GM21723 (cell line): ENCODE measurements around the gene NTRK1.

Experiments
- ATAC-seq: cut with Tn5 transposase; IDR thresholded peaks from one replicate; pipeline ENCODE4 v1.9.1; 2021; ENCODE audit warnings: mild to moderate bottlenecking, moderate library complexity; ENCODE audit not compliant: unreplicated experiment

The NTRK1 gene

DNA sequence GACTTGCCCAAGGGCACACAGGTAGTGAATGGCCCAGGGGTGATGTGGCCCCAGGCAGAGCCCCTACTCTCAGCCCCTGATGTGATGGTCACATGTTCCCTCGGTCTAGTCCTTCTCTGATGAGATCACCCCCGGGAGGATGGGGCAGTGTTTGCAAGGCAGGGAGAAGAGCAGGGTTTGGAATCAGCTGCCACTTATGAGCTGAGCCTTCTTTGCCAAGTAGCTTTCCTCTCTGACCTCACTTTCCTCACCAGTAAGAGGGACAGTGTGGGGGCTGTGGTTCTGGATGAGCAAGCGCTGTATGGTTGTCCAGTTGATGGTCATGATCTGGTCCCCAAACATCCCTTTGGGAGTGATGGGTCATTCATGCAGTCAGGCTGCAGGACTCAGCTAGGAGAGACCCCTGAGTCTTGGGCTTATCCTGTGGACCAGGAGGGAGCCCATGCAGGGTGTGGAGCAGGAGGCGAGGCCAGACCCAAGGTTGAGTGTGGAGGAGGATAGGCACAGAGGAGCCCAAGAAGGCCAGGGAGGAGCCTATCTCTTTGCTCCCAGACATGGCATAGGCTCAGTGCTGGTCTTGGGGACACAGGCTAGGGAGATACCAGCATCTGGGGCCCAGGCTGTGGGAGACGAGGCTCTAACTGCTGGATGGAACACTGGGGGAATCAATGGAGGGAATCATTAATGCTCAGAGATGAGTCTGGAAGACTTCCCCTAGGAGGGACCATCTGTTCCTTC, 16.9 kb downstream of the NTRK1 start:
- no peak for ATAC-seq

DNA sequence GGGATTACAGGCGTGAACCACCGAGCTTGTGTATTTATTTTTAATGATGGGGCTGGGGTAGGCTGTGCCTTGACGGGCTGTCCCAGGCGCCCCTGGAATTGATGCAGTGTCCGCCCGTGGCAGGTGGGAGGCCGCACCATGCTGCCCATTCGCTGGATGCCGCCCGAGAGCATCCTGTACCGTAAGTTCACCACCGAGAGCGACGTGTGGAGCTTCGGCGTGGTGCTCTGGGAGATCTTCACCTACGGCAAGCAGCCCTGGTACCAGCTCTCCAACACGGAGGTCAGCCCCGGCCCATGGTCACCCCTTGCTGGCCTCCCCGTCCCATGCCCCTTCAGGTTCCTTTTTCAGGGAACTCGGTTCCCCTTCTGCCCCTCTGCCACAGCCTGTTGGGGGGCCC, 19.2 kb downstream of the NTRK1 start:
- no peak for ATAC-seq

DNA sequence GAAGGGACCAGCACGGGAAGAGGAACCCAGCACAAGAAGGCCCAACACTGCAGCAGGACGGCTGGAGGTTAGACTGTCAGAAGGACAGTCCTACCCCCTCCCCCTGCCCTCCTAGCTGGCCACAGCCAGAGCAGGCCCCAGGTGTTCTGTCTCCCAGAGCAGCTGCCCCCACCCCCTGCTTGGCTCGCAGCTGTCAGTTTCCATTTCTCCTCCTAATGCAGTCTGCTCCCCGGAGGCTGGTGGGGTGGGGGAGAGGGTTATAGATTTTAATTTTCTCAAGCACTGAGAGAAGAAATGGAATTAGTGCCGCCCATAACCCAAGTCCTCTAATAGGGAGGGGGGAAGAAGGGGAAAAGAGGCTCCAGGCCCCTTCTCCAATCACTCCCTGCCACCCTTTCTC, 19.8 kb downstream of the NTRK1 start:
- no peak for ATAC-seq

DNA sequence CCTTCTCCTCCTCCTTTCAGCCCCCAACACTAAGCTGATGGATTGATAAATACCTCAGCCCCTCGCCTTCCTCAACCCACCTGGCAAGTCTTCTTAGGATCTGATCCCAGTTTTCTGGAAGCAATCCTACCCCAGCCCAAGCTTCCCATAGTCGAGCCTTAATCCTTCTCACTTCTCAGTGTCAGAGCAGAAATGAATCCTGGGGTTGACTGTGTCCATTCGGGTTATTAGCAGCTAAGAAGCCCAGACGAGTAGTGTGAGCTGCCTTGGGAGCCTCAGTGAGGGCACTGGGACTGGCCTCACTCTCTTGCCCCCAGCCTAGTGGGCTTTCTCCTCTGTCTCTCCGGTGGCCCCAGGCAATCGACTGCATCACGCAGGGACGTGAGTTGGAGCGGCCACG, 20.4 kb downstream of the NTRK1 start:
- ATAC-seq = no peak

DNA sequence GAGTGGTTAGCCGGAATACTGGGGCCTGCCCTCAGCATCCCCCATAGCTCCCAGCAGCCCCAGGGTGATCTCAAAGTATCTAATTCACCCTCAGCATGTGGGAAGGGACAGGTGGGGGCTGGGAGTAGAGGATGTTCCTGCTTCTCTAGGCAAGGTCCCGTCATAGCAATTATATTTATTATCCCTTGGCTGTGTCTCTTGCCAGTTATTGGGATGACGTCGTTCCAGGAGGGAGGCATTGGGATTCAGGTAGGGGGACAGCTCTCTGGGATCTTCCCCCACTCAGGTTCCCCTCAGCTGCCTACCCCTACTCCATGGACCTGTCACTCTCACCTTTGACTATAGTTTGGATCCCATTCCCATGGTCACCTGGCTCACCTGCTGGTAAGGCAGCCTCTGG, 21.0 kb downstream of the NTRK1 start:
- ATAC-seq = no peak

DNA sequence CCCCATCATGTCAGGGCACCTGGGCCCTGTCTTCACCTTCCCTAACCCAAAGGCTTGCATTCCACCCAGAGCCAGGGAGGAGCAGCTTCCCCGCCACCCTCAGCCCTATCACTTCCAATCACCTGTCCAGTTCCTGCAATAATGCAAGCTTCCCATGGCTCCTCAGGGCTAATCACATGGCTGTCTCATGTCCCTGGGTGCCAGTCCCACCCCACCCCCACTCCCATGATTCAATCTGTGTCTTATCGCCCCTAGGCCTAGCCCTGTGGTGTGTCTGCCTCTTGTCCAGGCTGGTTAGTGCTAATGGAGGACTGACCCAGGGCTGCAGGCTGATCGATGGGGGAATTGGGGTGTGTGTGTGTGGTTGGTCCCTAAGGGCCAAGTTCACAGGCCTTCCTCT, 21.9 kb downstream of the NTRK1 start:
- ATAC-seq = no peak

DNA sequence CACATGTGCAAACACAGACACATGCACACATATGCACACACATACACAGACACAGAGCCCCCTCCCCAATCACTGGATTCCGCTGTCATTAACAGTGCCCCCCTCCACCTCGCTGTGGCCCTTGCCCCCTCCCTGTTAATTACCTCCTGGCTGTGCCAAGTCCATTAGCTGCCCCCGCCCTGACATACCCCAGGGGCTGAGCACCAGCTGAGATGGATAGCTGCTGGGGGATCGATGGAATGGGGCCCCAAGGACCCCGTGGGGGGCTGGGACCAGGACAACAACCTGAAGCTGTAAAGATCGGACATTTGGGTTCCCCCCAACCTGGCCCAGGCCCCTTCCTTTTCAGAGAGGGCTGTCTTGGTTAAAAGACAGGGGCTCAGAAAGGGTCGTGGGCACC, 23.3 kb downstream of the NTRK1 start:
- no peak for ATAC-seq

DNA sequence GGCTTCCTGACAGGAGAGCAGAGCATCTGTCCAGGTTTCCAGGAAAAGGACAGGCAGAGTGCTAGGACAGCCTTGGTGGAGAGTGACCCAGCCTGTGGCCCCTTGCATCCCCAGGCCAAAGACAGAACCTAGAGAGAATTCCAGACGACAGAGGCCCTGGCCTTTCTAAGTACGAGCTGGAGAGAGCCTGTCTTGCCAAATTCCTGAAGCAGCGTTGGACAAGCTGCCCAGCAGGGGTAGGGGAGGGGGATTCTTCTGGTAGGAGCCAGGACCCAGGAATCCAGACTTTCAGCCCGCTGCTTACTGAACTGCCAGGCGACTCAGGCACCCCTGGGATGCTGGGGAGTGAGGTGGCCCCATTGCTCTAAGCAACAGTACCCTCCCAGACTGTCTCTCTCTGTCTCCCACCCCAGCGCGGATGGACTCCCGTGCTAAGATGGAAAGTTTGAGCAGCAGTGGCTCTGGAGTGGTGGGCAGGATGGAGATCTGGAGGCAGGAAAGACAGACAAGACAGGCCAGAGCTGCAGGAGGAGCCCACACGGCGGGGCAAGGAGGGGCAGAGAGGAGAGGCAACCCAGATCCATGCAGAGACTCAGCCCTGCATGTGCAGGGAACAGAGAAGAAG, 24.0 kb downstream of the NTRK1 start:
- no peak for ATAC-seq

DNA sequence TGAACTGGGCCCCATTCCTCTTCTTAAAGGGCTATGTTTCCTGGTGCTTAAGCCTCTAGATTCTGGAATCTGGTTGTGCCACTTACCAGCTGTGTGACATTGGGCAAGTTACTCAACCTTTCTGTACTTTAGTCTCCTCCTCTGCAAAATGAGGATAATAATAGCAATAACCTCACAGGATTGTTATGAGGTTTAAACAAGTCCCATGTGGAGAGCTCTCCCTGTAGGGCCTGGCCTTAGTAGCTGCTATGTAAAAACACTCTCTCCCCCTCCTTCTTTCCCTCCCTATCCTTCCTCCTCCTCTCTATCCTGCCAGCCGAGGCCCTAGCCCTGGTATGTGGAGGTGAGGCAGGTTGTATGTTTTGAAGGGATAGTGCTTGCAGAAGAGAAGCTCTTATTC, 24.6 kb downstream of the NTRK1 start:
- ATAC-seq = no peak

DNA sequence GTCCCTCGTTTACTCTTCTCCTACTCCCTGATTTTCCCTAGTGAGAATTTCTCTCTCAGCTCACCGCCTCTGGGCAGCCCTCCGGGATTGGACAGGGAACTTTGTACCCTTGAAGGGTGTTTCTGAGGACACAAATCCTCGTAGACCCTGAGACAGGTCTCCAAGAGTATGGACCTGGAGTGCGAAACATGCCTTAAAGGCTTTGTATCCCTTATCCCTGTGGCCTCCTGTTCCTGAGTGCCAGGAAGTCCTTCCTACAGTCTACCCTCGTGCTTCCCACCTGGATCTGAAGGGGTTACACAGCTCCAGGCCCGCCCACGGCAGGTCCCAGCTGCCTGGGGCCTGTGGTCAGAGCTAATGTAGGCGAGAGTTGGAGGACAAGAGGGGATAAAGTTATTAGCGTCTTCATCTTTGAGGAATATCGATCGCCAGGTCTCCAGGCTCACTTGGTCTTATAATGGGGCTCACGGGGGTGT, 25.3 kb downstream of the NTRK1 start:
- no peak for ATAC-seq

DNA sequence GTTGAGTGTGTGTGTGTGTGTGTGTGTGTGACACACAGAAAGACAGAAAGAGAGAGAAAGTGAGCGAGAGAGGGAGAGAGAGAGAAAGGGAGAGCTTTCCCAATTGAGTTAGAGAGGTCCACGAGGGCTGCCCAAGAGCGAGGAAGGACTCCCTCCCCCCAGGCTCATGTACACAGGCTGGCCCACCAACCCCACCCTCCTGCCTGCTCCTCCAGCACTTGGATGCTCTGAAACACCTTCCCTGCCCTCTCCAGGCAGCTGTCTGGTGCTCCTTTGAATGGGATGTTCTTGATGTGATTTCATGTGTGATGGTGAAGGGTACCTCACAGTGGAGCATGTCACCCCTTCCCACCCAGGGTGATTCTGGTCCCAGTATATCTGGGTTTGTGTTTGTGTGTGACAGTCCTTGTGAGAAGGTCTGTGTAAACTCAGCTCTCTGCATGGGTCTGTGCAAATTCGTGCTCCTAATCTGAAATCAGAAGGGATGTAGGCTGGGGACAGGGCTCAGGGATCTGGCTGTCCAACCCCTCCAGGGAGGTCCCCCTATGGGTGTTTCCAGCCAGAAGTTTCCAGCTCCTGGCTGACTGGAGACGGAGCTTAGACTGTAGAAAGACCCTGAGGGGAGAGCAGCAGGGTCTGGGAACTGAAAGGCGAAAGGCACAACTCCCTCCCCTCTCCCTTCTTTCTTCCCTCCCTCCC, 26.1 kb downstream of the NTRK1 start:
- ATAC-seq = no peak

DNA sequence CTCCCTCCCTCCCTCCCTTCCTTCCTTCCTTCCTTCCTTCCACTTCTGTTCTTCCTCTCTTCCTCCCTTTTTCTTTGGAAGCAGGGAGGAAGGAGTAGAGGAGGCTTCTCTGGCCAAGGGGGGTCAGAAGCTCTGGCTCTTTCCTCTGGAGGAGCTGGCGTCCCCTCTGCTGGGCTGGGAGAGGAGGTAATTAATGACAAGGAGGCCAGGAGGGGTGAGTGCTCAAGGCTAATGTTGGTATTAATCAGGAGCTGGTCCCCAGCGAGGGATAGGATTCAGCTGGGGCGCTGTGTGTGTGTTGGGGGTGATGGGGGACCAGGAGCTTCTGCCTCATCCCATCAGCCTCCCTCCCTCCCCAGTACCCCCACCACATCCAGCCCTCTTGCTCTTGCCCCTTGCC, 26.7 kb downstream of the NTRK1 start:
- no peak for ATAC-seq

DNA sequence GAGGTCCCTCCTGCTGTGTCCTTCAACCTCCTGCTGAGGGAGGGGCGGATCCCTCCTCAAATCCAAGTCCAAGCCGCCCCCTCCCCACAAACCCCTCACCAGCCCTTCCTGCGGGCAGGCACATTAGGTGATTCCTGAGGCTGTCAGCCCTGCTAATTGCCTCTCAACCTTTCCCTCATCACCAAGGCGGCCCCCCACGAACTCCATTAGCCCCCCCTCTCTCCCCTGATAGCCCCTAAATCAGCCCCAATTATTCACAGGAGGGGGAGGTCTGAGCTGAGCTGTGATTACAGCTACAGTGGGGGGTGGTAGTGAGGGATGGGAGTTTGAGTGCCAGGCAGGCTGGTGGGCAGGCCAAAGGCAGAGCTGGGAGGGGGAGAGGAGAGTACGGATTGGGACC, 27.1 kb downstream of the NTRK1 start:
- no peak for ATAC-seq

DNA sequence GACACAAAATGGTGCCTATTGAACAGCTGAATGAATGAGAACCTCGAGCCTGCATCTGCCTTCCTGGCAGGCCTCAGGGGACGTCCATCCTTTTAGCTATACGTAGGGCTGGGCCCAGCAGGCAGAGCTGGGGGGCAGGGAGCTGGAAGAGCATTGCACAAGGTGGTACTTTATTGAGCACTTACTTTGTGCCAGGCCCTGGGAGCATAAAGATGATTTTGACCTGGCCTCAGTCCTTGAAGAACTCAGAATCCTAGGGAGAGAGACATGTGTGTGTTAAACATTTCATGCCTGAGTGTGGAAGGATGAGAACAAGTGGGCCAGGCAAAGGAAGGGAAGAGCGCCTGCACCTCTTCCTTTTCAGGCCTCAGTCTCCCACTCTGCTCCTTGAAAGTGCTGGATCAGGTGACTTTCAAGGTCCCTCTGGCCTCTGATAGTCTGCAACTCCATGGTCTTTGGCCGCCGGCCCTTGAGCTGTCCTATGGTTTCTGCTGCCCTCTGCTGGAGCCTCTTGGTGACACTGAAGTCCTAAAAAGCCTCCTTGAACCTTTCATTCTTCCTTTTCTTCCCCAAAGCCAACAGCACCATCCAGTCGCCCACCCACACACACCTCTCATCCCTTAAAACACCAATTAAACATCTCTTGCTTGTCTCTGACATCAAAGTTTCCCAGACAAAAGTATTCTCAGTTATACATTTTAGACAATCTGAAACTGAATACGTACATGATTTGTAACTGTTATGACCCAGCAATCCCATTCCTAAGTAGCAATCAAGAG, 29.3 kb downstream of the NTRK1 start:
- no peak for ATAC-seq

DNA sequence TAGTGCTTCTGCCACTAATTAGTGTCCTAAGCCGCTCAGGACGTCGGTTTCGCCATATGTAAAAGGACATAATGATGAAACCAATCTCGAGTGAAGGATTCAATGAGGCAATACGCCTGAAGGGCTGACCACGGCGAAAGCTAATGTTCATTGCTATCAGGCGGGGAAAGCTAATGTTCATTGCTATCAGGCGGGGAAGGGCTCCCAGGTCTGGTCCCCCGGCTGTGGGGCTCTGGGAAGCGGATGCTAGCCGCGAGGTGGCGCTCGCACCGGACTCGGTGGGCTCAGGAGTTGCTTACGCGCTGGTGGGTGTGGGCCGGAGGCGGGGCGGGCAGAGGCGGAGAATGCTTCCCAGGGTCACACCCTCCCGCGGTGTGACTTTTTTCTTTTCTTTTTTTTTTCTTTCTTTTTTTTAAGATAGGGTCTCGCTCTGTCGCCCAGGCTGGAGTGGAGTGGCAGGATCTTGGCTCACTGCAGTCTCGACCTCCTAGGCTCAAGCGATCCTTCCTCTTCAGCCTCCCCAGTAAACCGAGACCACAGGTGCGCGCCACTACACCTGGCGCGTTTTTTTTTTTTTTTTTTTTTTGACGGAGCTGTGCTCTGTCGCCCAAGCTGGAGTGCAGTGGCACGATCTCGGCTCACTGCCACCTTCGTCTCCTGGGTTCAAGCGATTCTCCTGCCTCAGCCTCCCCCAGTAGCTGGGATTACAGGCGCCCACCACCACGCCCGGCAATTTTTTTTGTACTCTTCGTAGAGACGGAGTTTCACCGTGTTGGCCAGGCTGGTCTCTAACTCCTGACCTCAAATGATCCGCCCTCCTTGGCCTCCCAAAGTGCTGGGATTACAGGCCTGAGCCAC, 31.8 kb downstream of the NTRK1 start:
- peak; percentile 70 for ATAC-seq

DNA sequence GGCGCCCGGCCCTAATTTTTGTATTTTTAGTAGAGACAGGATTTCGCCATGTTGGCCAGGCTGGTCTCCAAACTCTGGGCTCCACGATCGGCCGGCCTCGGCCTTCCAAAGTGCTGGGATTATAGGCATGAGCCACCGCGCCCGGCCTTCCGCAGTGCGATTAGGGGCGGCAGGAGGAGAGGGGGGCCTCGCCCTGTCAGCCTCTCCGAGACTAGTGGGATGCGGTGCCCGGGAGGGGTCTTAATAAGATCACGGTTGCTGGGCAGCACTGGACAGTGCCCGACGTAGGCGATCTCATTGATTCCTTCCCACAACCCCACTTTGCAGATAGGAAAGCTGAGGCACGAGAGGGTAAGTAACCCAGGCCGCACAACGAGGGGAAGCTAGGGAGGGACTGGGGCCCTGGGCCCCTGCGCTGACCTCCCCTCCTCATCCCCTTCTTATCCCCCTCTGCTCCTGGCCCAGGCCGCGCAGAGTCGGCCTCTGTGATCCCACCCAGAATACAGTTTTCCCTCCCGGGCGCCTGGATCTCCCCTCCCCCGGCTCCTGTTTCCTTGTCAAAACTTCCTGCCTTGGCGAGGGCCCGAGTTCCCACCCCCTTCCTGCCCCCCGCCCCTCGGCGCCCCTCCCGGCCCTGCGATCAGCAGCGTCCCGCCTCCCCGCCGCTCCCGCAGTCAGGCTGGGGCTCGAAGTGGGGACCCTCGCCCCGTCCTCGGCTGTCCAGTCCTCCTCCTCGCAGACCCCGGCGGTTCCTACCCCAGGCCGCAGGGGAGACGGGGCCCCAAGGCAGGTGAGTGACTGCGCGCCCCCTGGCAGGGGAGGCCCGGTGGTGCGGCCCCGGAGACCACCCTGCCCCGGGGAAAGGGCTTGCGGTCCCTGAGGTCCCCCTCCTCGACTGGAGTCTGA, 32.6 kb downstream of the NTRK1 start, which contains the start of gene PEAR1:
Gene PEAR1, plus strand, starts transcription at position 671 of the 906 bp plus-strand sequence. CDS start 10,209 bp downstream, outside the sequence.
- ATAC-seq = no peak

DNA sequence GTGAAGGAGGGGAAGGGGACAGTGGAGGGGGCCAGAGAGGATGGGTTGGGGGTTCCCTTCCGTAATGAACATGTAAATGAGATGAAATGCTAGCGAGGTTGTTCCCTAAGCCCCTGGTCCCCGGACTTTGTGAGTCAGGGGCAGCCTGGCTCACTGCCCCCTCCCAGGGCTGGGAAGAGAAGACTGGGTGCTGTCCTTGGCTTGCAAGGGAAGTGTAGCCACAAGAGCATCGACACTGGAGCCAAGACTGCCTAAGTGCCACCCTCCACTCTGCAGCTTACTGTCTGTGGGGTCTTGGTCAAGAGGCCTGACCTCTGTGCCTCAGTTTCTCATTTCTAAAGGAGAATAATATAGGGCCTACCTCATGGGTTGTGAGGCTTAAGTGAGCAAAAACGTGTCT, 33.3 kb downstream of the NTRK1 start:
- no peak for ATAC-seq

DNA sequence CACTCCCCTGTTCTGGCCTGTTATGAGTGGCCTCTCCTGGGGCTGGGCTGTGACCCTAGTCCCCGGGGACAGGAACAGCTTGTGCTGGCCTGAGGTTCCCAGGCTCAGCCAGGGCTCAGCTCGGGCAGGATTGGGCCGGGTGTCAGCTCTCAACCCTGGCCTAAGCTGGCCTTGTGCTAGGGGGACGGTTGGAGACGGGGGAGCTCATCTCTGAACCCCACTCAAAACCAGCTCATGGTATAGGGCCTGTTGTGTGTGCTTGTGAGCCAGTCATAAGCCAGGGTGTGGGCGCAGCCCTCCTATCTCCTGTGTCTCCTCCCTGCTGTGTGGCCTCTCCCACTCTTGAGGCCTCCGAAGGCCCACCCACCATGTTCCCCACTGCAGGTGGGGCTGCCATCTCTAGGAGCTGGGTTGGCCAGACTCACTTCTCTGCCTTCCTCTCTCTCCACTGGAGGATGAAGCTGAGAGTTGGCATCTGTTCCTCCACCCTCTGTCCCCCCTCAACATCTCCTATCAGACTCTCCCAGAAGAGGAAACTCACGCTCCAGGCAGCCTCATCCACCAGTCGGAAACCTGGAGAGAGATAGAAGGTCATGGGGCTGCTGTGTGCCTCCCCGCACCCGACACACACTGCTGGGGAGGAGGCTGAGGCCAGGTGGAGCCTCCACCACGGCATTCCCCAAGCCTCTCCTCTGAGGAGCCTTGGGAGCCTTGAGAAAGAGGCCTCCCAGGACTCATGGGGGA, 34.2 kb downstream of the NTRK1 start:
- no peak for ATAC-seq

DNA sequence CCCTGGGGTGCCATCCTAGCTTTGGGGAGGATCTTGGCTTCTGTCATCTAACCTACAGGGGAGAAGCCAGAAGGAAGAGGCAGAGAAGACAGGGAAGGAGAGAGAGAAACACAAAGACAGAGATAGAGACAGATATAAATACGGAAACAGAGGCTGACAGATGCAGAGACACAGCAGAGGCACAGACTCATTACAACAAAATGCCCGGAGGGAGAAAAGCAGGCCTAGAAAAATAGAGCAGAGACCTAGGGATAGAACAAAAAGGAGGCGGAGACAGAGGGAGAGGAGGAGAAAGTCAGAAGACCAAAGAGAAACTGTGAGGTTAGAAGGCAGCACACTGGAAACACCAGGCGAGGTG, 34.8 kb downstream of the NTRK1 start:
- no peak for ATAC-seq
